HG03108 (cell line): Measurements from ENCODE around the gene HDAC9.
"Not testable (repeated sequence)": the region's sequence is repeated elsewhere in the genome, so short reads cannot be mapped to it uniquely, and the experiment has no call there.

Source experiments
- ATAC-seq: cut with Tn5 transposase; IDR thresholded peaks from one replicate; pipeline ENCODE4 v1.9.1; 2021; ENCODE audit warnings: moderate library complexity; ENCODE audit not compliant: unreplicated experiment

HDAC9 gene

GRCh38 chr7:18936265-18936664, 440.7 kb downstream of the HDAC9 start:
- ATAC-seq: no peak

DNA sequence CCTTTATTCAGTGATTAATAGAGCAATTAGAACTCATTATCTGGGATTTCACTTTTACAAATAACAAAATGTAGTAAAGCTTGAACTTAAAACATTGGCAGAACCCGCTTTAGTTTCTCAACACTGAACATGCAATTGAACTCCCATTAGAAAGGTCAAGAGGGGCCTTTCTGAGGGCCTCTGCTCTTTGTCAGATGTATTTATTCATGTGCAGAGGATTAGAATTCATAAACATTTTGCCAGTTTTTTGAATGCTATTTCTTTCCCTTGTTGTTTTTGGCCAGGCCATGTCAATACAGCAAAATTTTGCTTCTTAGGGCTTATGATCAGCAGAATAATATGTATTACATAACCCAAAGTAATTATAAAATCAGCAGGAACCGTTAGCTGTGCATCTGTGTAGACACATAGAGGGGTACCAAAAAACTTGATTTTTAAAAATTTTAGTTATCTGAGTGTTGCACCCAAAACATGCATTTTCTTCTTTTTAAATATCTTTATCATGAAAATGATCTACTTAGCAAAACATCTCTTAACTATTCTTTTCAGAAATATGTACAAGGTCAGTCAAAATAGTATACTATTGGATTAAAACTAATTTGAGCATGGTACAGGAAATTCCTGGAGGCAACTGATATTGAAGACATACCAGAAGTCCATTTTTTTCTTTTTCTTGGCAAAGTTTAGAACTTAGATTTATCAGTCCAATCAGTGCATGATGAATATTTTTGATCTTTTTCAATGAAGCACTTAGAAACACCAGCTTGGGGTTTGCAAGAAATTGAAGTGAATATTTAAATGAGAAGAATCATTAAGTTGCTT, 444.4 kb downstream of the HDAC9 start:
- no peak for ATAC-seq

- ATAC-seq: no peak
Observed at GRCh38 chr7:18940593-18941134, 445.1 kb downstream of the HDAC9 start.

DNA sequence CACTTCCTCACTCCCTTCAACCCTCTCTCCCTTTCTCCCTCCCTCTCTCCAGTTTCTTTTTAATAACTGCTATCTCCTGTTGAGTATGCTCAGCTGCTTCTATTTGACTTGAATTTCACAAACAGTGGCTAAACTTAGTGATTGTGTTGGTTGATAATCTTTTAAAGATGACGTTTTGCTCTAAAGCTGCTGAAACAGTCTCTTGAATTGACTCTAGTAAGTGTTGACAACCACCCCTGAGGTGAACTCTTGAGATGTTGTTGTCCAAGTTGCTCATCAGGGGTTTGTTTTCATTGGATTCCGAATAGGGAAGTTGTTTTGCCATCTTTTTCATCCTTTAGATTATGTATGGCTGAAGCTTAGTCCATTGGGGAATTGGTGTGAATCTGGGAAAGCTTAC, 445.7 kb downstream of the HDAC9 start:
- no peak for ATAC-seq

GRCh38 chr7:18948521-18948920, 453.0 kb downstream of the HDAC9 start:
- no peak for ATAC-seq

DNA sequence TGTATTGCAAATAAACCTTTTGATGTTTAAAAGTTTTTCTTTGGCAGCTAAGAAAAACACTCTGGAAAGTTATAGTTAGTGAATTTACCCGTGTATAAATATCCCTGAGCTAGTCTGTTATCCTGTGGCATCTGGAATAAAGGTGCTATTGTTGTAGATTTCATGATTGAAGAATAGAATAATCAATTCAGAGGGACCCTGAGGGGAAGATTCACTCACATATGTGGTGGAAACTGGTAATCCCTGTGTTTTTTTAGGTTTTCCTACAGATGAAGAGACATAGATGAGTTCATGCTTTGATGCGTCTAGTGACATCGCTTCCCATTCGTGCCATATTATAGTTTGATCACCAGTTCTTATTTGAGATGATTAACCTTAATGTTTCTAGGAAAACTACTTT, 457.3 kb downstream of the HDAC9 start:
- ATAC-seq: no peak

- no peak for ATAC-seq
Observed at GRCh38 chr7:18958627-18959026, 463.1 kb downstream of the HDAC9 start.

DNA sequence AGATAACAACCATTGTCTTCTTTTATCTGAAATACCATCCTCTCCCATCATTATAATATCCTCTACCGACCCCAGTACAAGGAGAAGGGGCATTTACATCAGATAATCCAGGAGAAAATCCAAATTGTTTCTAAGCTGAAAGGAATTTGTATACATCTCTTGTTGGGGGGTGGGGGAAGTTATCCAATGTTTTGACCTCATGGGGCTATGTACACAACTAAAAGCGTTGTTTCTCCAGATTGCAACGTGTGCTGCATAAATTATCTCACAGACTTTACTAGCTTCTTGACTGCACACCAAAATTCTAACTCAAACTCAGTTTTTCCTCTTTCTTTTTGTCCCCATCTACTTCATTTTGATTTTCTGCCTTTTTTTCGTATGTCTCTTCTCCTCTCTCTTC, 465.2 kb downstream of the HDAC9 start:
- no peak for ATAC-seq

- ATAC-seq: no peak
Observed at GRCh38 chr7:18962031-18962430, 466.5 kb downstream of the HDAC9 start.

GRCh38 chr7:18965657-18966056, 470.1 kb downstream of the HDAC9 start:
- ATAC-seq: no peak

- not testable (repeated sequence) for ATAC-seq
Observed at GRCh38 chr7:18967755-18968154, 472.2 kb downstream of the HDAC9 start.

GRCh38 chr7:18971839-18972238, 476.3 kb downstream of the HDAC9 start:
- ATAC-seq: no peak

DNA sequence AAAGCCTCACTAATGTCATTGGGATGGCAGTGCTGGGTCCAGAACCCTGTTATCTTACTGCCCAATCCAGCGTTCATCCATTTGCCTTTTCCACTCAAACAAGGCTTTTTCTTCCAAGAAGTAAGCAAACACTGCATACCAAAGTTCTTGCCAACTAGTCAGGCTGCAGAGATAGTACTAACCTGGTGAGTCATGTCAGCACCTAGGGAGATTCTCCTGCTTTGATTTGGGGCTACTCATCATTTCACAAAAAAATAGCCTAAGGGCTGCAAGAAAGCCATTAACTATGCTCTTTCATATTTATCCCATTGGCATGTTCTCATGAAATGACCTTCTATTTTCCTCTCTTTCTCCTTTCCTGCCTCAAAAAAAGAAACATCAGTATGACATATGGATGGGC, 479.3 kb downstream of the HDAC9 start:
- ATAC-seq: no peak

- ATAC-seq: no peak
Observed at GRCh38 chr7:18975276-18975675, 479.7 kb downstream of the HDAC9 start.

DNA sequence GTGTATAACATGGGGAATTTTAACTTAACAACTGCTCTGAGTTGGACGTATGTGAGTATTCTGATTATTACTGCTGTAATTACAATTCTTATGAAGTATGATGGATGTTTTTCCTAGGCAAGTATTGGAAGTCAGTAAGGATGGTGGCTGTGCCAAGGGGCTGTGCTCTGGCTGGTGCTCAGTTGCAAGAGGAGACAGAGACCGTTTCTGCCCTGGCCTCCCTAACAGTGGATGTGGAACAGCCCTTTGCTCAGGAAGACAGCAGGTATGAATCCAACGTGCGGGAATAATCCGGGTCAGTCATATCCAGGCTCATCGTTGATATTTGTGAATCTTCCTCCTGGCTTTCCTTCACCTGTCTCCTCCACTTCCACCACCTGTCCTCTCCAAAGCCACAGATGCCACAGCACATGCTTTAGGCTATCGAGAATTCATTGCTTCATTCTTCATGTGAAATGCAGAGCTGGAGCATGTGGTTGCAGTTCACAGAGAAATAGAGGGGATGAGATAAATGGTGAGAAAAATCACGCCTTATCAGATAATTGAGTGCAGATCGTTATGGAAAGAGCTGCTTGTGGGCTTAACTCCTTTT, 480.2 kb downstream of the HDAC9 start:
- ATAC-seq: no peak

- ATAC-seq: no peak
Observed at GRCh38 chr7:18976715-18977471, 481.3 kb downstream of the HDAC9 start.

DNA sequence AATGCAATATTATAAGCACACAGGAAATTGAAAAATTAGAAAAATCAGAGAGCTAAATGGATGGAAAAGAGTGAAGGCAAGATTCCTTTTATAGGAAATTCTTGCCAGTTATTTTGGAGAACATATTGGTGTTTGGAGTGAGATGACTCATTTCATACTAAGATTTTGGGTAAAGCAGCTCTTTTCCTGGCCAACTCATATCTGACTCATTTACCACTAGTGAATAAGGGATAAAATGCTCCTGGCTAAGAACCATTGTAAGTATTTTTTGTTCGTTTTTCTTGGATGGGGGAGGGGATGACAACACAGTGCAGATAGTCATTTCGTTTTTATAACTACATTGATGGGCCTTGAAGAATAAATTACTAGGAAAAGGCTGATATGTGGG, 482.6 kb downstream of the HDAC9 start:
- ATAC-seq: no peak

DNA sequence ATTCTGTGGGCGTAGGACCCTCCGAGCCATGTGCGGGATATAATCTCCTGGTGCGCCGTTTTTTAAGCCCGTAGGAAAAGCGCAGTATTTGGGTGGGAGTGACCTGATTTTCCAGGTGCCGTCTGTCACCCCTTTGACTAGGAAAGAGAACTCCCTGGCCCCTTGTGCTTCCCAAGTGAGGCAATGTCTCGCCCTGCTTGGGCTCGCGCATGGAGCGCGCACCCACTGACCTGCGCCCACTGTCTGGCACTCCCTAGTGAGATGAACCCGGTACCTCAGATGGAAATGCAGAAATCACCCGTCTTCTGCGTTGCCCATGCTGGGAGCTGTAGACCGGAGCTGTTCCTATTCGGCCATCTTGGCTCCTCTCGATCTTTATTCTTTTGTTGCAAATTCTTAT, 495.2 kb downstream of the HDAC9 start:
- ATAC-seq: not testable (repeated sequence)

DNA sequence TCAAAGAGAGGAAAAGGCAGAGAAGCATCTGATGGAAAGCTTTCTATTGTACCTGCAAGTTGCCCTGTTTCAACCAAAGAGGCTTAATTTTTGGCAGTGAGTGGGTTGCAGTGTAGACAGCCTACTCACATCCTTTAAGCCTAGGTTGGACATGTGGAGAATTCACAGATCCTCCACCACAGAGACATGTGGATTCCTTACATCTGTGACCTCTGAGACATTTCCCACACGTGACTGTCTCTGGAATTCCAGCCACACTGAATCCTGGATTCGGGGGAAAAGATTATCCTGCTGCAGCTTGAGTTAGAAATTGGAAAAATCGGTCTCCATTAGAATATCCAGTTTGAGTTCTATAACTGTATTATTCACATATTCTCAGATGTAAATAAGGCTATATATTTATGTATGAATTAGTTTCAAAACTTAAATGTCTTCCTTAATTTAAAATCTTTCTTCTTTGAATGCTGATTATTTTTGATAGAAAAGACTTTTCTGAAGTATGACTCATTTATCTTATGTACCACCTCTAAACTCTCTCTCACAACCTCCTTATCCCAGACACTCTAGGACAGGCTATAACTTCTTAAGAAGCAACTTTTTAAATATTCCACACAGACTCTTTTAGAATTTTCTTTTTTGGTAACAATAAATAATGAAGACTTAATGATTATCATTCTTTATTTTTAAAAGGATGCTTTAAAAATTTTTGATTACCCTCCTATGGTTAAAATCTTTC, 498.6 kb downstream of the HDAC9 start:
- no peak for ATAC-seq

DNA sequence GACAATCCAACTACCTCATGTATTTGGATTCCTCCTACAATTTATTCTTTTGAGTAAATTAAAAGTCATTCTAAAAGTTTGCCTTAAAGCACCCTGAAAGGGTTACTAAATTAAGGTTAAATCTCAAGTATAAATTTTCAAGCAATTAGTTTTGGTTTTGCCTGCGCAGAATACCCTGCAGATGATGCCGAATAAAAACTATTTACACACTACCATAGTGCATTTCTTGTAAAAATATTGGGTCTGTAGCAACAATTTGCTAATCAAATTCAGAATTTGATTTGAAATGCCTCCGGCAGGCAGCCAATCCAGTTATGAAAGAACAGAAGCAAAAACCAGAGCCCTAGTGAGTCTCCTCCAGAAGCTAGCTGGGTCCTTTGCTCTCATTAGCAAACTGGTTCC, 499.7 kb downstream of the HDAC9 start:
- no peak for ATAC-seq

DNA sequence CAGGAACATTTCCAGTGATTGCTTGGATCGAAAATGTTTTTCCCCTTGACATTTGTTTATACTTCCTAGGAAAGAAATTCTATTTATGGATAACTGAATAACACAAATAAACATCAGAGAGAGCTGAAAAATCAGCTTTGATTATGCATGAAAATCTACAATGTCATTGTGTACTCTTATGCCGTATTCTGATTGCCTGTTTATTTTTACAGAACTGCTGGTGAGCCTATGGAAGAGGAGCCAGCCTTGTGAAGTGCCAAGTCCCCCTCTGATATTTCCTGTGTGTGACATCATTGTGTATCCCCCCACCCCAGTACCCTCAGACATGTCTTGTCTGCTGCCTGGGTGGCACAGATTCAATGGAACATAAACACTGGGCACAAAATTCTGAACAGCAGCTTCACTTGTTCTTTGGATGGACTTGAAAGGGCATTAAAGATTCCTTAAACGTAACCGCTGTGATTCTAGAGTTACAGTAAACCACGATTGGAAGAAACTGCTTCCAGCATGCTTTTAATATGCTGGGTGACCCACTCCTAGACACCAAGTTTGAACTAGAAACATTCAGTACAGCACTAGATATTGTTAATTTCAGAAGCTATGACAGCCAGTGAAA, 500.4 kb downstream of the HDAC9 start:
- ATAC-seq: no peak
